ENCODE results near the gene KCNC3. TPM values are rescaled to one million over a fixed set of nuclear protein-coding genes. Genes with fewer than 3 reads are reported as not detected.

Gene KCNC3
- total and polyA plus RNA-seq, 2 of the 13 experiments (the other 11 are each of a cell fraction or from before 2014, with no cell fraction given), result 0.29 to 1.7 TPM

GRCh38 chr19:50310759-50311465 is 18.3 kb downstream of the KCNC3 start (continued):
- TF ChIP-seq RERE (CRISPR knock-in tag; IDR thresholded peaks at IDR 0.05; ENCODE audit: low read depth) (no peak), ZNF747 (CRISPR knock-in tag; IDR thresholded peaks at IDR 0.05; ENCODE audit: borderline replicate concordance) (no peak), PAX8 (CRISPR knock-in tag; IDR thresholded peaks at IDR 0.05; ENCODE audit: borderline replicate concordance) (no peak), PRMT3 (CRISPR knock-in tag; IDR thresholded peaks at IDR 0.05; ENCODE audit: borderline replicate concordance, low read depth) (no peak), MLXIP (CRISPR knock-in tag; IDR thresholded peaks at IDR 0.05; ENCODE audit: borderline replicate concordance) (no peak), KDM5A (IDR thresholded peaks at IDR 0.05; ENCODE audit: borderline replicate concordance, low read length) (no peak), ZBTB26 (CRISPR knock-in tag; IDR thresholded peaks at IDR 0.05; ENCODE audit: borderline replicate concordance) (no peak), THRA (CRISPR knock-in tag; IDR thresholded peaks at IDR 0.05; ENCODE audit: borderline replicate concordance) (no peak), CERS6 (CRISPR knock-in tag; IDR thresholded peaks at IDR 0.05) (no peak)

Measured in HepG2 (cell line).